Activated naive CD8-positive, alpha-beta T cell treated with anti-CD3 and anti-CD28 coated beads, Interleukin-2, amount 50 U/mL, for 16 hours (primary cell): Measurements from ENCODE around the gene CIPC.

Source experiments
- DNase-seq: peaks from one replicate; pipeline ENCODE4 v3.0.0-alpha.2; 2020; ENCODE audit warnings: low read depth, low spot score

Gene CIPC

DNA sequence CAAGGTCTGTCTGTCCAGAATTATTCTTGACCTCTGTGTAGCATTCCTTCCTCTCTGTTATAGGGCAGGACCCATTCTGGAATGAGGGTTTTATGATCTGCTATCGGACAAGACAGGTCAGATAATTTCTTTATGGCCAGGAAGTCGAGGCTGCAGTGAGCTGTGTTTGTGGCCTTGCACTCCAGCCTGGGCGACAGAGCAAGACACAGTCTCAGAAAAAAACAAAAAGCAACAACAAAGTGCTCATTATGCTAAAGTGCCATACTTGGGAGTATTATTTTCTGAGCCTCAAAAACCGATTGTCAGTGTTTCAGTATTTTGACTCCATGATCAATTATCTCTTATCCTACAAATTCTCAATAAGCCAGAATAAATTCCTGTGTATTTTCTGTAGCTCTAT lies 4.1 kb downstream of the CIPC start:
- DNase-seq: no peak

- DNase-seq: no peak
Observed at GRCh38 chr14:77103475-77103874, 5.4 kb downstream of the CIPC start.

DNA sequence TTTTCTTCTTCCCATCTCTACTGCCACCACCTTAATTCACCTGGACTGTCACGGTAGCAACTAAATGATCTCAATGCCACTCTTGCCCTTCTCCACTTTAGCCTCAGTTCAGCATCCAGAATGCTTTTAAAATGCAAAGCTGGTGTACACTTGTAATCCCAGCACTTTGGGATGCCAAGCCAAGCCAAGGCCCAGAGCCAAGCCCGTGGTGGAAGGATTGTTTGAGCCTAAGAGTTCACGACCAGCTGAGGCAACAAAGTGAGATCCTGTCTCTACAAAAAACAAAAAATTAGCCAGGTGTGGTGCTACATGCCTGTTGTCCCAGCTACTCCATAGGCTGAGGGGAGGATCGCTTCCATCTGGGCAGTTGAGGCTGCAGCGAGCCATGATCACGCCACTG lies 5.9 kb downstream of the CIPC start:
- DNase-seq: no peak

- no peak for DNase-seq
Observed at GRCh38 chr14:77104393-77104792, 6.3 kb downstream of the CIPC start.

DNA sequence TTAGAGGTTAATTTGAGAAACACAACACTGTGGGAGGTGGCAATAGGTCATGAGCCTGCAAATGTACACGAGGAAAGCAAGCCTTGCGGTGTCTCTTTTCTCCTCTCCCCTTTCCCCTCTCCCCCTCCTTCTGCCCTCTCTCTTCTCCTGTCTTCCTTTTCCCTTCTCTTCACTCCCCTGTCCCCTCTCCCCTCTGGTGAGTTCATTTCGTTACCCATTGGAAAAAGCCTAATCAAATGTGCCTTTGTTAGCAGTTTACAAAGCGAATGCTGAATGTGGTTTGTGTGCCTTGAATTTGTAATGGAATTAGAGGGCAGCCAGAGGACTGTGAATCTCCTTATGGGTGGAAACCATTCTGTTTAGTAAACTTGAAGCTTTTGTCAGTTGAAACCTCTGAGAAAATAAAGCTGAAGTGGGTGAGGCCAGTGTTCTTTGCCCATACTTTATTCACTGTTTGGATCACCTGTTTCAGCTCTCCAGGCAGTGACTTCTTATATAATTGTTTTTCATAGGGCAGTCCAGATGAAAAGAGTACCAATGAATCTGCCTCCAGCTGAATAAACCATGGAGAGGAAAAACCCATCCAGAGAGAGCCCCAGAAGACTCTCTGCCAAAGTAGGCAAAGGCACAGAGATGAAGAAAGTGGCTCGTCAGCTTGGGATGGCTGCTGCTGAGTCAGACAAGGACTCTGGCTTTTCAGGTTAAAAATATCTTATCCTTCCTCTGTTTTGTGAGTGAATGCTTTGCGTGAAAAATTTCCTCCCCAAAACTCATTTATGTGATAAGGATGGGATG lies 7.3 kb downstream of the CIPC start:
- DNase-seq: no peak

GRCh38 chr14:77106666-77107065 lies 8.6 kb downstream of the CIPC start:
- DNase-seq: no peak

GRCh38 chr14:77107228-77107627 lies 9.2 kb downstream of the CIPC start:
- DNase-seq: no peak

DNA sequence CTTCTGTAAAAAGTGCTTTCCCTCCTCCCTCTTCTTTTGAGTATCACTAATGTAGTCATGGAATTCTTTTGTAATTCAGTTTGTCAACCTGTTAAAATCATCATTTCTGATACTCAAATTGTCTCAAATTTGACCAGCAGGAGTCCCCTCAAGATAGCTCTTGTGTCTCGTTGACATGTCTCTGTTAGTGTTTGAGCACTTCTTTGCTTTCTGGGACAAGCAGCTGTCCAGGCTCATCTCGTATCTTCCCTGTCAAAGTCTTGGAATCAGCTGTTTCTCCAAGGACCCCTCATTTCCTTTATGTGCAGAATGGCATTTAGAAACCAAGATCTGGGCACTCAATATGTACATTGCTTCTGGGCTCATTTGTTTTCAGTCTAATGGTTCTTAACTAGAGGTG lies 10.7 kb downstream of the CIPC start:
- DNase-seq: no peak

DNA sequence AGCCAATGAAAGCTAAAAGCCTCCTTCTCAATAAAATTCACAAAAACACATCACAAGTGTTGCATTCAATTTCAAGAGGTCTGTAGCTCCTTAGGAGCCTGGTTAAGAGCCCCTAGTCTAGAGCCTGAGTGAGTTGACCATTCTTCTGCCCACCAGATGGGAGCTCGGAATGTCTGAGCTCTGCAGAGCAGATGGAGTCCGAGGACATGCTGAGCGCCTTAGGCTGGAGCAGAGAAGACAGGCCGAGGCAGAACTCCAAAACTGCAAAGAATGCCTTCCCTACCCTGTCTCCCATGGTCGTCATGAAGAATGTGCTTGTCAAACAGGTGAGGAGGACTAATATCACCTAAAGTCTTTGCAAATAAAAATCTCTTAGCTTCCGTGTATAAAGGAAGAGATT lies 11.6 kb downstream of the CIPC start:
- no peak for DNase-seq

DNA sequence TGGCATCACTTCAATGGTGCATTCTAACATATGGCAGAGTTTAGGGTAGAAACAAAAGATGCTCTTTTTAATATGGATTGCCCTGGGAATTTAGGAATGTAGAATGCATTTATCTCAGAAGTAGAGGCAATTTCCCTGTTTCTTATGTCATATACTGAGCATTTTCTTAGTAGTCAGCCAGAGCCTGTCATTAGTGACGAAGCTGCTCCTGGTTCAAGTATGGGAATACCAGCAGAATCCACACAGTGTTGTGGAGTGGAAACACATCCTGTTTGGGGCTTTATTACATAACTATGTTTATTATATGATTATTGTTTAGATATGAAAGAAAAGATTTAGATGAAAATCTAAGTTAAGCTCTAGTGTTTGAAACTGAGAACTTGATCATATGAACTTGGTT lies 12.2 kb downstream of the CIPC start:
- no peak for DNase-seq

DNA sequence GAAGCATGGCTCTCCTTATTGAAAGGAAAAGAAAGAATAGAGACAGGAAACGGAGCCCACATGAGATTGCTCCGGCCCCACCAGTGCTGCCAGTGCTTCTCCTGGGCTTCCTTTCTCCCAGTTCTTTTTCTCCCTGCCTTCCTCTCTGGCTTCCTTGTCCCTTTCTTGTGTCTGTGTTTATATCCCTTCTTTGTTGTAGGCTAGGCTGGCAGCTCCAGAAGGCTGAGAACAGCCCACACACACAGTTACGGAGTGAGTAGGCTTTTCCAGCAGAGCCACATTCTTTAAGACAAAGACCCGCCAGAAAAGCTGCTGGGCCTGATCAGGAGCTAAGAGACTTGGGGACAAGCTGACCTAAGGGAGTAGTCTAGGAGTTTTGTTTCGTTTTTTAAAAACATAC lies 13.0 kb downstream of the CIPC start:
- DNase-seq: no peak

DNA sequence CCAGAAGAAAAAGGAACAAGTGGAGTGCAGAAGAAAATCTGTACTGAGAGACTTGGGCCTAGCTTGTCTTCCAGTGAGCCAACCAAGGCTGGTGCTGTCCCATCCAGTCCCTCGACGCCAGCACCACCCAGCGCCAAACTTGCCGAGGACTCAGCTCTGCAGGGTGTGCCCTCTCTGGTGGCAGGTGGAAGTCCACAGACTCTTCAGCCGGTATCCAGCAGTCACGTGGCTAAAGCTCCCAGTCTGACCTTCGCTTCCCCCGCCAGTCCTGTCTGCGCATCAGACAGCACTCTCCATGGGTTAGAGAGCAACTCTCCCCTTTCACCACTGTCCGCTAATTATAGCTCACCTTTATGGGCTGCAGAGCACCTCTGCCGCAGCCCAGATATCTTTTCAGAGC lies 15.6 kb downstream of the CIPC start:
- no peak for DNase-seq

DNA sequence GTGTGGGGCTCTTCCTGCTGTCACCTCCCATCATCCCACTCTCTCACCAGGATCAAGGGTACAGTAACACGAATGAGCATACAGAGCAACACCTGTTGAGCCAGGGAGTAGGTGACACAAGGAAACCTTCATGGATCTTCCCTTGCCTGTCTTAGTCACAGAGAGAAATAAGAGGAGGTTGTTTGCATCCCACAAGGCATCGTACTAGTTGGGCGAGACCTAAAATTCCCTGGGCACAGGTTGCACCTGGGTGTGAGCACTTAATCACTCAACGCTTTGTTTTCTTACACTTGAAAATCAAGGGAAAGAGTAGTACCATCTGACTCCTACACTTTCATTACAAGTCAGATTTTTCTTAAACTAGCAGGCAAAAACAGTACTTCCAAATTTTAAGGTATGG lies 16.6 kb downstream of the CIPC start:
- DNase-seq: no peak

- DNase-seq: no peak
Observed at GRCh38 chr14:77116172-77116817, 18.2 kb downstream of the CIPC start.

- DNase-seq: no peak
Observed at GRCh38 chr14:77119851-77120250, 21.8 kb downstream of the CIPC start.

GRCh38 chr14:77120771-77121743 lies 23.0 kb downstream of the CIPC start:
- no peak for DNase-seq

DNA sequence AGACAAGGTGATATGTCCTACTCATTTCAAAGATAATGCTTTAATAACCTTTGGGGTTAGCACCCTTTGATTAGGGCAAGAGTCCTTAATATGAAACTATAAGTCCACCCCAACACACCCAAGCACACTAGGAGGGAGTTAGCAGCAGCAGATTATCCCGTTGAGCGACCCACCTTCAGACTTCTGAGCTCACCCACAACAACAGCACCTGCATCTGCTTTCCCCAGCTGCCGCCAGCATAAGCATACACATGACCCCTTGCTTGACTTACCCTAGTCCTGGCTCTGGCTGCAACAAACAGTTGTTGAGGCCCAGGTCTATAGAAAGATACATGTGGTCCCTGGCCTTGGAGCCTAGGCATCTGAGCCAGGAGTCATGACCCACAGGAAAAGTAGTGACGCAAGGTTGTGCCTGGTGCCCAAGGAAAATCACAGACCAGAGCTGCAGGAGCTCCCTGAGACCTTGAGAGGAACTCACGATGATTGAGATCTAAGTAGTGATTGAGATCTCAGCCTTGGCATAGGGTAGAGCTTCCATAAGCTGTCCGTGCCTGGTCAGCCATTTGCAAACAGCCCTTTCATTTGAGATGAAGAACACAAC lies 24.6 kb downstream of the CIPC start:
- no peak for DNase-seq

GRCh38 chr14:77123381-77124325 lies 25.6 kb downstream of the CIPC start:
- no peak for DNase-seq

DNA sequence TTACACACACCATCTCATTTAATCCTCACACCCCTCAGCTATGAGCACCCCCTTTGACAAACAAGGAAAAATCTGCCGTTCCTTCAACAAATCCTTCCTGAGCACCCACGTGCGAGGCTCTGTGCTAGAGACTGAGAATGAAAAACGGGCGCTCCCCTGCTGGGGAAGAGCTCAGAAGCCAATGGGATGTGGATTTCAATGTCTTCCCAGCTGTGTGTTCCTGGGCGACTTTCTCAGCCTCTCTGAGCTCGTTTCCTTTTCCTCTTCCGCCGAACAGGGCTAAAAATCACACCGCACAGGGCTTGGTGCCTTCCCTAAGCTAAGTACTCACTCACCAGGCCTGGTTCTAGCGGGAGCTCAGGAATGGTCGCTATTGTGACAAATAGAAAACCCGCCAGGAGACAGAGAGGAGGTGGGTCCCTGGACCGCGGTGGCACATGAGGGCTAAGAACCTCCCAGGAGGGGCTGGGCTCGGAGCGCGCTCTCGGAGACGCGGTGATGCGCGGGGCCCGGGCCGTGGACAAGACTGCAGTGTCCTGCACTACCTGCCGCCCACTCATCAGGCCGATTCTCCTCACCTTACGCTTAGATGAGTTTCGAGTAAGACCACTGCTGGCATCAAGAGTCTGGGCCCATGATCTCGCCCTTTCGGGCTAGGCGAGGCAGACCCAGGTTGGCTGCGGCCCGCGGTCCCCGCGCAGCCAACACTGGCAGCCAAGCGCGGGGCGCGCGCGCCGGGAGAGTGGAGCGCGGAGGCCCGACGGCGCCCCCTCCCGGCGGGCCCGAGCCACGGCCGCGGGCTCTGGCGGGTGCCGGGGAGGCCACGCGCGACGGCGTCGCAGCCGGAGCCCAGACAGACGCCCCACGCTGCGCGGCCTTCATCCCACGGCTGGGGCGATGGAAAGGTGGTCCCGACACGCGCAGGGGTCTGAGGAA lies 26.6 kb downstream of the CIPC start:
- DNase-seq: no peak
